GM21515 (cell line): ENCODE data around the gene ZNF839.
"Not testable (repeated sequence)": the region's sequence is repeated elsewhere in the genome, so short reads cannot be mapped to it uniquely, and the experiment has no call there.

Source experiments
- ATAC-seq: cut with Tn5 transposase; IDR thresholded peaks from one replicate; pipeline ENCODE4 v1.9.1; 2021; ENCODE audit not compliant: unreplicated experiment

The ZNF839 gene

DNA sequence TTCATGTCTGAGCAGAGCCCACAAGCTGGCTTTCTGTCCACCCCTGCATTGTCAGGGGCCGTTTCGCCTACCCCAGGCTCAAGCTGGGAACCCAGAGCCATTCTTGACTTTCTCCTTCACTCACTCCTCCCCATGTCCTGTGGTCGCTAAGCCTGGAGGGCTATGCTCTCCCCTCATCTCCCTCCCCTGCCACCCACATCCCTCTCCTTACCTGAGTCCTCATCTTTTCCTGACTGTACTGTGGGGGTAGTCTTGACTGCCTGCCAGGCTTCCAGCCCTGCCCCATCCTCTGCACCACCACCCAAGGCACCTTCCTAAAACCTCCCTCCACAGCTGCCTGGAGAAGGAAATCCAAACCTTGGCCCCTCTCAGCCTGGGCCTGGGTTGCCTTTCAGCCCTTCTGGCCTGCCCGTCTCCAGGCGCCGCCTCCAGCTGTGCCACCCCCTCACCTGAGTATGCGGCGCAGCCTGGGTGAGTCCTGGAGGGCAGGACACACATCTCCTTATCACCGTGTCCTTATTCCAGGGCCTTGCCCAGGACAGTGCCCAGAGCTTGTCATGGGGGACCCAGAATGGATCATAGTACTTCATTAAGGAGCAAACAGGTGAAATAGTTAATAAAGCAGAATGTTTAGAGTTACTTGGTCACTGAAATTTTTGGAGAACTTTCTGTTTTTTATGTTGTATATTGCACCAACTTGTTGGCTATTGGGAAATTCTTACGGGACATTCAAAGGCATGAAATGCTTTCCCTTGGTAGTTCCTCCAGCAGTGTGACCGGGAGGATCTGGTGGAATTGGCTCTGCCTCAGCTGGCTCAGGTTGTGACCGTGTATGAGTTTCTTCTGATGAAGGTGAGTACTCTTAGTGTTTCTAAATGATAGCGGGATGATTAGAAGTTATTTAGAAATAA, 14.5 kb downstream of the ZNF839 start:
- no peak for ATAC-seq

DNA sequence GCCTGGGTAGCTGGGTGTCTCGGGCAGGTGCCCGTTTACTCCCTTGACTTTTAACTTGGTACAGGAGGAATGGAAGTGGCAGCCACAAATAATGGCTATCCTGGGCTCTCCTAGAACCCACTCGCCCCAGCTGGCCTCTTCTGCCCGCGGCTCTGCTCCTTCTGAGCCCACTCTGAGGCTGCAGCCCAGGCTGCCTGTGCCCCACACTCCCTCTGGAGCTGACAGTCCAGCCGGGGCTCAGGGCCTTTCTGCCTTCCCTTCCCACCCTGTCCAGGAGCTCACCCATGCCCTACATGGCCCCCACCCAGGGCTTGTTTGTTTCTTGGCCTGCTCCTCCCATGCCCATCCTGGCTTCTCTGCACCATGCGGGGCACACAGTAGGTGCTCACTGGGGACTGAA, 15.6 kb downstream of the ZNF839 start:
- ATAC-seq: no peak

DNA sequence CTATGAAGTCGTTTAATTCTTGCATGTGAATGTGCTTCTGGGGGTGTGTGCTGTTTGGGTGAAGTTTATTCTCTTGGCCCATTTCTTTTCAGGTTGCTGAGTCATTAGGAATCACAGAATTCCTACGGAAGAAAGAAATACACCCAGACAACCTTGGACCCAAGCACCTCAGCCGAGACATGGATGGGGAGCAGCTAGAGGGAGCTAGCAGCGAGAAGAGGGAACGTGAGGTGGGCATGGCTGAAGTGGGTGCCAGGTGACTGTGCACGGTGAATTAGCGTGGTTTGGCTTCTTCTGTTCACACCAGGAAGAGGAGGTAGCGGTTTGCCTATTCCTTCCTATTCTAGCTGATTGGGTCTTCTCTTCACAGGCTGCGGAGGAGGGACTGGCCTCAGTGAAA, 19.2 kb downstream of the ZNF839 start:
- ATAC-seq: no peak

DNA sequence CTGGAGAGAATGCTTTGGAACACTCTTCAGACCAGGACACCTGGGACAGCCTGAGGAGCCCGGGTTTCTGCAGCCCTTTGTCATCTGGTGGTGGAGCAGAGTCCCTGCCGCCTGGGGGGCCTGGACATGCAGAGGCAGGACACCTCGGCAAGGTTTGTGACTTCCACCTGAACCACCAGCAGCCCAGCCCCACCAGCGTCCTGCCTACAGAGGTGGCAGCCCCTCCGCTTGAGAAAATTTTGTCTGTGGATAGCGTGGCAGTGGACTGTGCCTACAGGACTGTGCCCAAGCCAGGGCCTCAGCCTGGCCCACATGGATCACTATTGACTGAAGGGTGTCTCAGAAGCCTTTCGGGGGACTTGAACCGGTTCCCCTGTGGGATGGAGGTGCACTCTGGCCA, 22.0 kb downstream of the ZNF839 start:
- ATAC-seq: no peak

DNA sequence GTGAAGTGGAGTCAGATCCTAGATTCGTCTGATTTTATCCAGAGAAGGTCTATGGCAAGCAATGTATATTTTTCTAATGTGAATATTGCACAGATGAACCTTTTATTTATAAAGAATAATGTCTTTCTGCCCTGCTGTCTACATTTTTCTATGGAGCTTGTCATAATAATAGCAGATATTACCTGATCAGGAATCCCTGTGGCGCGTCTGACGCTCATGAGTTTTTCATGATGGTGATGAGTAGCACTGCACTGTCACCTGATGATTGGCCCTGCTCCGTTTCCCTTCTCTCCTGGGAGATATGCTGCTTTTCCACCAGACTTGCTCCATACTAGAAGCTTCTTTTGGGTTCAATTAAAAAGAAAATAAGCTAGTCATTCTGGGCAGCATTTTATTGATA, 22.7 kb downstream of the ZNF839 start:
- no peak for ATAC-seq

DNA sequence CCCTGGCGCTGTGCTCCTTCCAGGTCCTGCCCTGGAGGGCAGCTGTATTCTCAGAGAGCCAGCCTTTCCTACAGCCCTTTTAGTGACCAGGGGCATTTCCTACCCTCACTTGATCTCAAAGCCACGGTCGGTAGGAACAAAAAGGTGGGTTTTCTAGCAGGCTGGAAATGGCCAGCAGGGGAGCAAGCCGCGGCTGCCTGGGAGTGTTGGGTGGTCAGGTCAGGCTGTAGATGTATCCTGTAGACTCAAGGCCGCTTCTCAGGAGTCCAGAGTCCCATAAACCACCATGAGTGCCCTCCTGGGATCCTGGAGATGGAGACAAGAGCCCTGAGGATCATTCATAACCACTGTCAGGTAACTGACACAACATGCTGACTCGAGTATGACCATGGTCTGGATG, 24.5 kb downstream of the ZNF839 start:
- no peak for ATAC-seq

DNA sequence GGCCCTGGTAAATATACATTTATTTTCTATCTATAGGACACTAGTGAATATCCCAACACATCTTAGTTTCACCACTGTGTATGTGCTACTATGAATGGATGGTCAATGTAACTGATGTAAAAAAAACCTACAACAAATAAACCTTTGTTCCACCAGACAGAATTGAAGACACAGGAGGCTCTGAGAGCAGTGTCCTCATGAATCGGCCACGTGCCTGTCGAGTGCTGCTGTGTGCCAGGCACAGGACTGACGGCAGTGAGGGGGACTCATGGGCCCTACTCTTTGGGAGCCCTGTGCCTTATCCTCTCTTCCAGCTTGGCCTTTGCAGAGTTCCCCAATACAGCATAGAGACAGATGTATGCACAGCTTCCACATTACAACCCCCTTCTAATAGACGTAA, 24.9 kb downstream of the ZNF839 start:
- ATAC-seq: no peak

DNA sequence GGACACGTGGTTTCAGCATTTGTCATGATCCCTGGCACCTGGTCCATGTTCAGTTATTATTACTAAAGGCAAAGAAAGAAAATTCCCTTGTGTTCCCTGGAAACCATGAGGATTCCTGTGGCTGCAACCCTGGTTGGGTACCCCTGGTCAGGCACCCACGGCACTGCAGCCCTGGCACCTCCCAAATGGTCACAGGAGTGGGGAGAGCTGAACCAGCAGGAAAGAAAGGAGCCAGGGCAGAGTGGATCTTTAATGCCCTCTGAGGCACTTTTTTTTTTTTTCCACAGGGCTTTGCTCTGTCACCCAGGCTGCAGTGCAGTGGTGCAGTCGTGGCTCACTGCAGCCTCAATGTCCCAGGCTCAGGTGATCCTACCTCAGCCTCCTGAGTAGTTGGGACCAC, 25.7 kb downstream of the ZNF839 start:
- no peak for ATAC-seq

DNA sequence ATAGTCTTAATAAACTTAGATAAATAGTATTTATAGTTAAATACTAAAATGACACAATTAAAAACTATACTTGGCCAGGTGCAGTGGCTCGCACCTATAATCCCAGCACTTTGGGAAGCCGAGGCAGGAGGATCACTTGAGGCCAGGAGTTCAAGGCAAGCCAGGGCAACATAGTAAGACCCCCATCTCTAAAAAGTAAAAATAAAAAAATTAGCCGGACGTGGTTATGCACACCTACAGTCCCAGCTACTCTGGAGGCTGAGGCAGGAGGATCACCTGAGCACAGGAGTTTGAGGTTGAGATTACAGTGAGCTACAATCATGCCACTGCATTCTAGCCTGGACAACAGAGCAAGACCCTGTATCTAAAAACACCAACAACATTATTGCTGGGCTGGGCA, 27.1 kb downstream of the ZNF839 start:
- no peak for ATAC-seq

DNA sequence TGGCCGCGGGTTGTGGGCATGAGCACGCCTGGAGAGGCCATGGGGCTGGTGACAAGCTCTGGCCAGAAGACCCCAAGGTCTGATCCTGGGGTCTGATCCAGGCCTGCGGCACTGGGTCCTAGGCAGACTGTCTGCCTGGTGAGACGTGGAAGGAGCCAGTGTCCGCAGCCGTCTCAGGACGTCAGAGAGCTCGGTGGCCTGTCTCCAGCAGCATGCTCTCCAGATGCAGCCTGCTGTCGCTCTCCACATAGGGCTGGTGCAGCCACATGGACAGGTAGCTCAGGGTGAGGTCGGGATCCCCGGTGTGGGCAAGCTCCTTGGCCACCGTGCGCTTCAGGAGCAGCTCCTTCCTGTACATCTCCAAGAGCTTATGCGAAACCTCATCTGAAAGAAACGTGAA, 28.8 kb downstream of the ZNF839 start:
- no peak for ATAC-seq

DNA sequence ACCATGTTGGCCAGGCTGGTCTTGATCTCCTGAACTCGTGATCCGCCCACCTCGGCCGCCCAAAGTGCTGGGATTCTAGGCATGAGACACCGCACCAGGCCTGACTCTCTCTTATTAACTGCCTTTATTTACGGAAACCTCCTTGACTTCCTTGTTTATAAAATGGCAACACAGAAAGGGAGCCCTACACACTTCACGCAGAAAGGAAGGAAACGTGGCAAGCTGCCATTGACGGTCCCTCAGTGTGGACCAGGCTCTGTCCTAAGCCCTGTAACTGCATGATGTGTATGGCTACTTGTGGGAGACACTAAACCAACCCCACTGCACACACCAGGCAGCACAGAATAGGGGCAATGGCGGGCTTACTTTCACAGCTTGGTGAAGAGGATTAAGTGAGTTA, 31.5 kb downstream of the ZNF839 start:
- ATAC-seq: no peak

DNA sequence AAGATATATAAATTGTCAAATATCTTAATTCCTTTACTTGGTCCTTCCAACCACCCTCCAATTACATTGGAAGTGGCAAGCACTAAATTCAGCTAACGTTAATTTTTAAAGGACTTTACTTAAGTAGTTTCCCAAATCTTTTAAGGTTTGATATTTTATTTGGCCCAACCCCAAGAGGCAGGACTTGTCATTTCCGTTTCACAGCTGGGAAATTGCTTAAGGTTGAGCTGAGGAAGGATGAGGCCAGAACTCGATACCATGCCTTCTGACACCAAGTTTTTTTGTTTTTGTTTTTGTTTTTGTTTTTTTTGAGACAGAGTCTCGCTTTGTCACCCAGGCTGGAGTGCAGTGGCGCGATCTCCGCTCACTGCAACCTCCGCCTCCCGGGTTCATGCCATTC, 32.0 kb downstream of the ZNF839 start:
- not testable (repeated sequence) for ATAC-seq

DNA sequence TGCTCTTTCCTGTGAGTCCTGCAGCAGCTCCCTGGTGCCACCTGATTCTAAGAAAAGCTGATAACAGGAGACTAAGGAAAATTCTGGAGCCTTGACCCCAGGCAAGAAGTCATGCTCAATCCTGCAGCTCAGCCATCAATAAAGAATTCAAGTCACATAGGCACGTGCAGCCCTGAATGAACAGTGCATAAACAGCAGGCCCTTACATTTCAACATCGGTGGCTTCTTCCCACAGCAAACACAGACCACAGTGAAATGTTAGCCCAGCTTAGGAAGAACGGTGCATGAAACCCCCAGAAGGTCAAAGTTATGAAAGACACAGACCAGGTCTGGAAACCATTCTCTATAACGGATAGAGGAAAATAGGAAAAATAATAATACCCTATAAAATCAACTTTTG, 32.7 kb downstream of the ZNF839 start:
- ATAC-seq: no peak

DNA sequence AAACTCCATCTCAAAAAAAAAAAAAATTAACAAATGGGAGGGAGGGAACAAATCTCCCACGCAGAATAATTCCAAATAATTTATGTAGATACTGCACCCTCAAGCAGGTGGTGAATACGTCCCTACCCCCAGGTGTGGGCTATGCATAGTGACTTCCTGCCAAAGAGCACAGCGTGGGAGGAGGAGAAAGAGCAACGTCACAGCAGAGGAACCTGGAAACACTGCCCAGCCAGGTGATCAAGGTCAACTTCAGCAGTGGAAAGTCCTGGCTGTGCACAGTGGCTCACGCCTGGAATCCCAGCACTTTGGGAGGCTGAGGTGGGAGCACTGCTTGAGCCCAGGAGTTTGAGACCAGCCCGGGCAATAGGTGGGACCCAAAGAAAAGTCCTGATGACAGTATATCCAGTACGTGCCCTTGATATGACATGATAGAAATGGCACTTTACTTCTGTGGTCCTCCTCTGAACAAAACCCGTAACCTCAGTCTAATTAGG, 33.6 kb downstream of the ZNF839 start:
- no peak for ATAC-seq

DNA sequence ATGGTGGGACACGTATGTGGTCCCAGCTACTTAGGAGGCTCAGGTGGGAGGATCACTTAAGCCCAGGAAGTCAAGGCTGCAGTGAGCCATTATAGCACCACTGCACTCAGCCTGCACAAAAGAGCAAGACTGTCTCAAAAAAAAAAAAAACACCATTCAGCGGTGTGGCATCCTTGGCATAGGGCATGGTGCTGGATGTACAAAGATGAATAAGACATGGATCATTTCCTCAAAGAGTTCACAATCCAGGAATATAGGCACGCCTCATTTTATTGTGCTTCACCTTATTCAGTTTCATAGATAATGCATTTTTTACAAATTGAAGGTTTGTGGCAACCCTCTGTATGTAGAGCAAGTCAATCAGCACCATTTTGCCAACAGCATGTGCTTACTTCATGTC, 36.7 kb downstream of the ZNF839 start:
- ATAC-seq: no peak

DNA sequence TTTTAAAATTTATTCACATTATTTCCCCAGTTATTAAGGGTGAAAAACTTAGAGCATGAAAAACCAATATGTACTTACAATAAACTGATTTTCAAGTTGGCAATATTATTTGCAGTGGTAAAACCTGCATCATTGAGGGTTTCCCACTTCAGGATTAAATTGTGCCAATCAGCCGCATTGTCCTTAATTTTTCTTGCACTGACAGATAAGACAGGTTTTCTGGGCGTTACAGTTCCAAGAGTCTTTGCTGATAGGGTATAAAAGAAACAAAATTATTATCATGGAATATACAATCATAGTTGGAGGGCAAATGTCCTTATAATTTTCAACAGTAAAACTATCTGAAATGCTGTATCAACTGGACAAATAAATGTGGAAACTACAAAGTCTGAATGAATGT, 39.8 kb downstream of the ZNF839 start:
- no peak for ATAC-seq

DNA sequence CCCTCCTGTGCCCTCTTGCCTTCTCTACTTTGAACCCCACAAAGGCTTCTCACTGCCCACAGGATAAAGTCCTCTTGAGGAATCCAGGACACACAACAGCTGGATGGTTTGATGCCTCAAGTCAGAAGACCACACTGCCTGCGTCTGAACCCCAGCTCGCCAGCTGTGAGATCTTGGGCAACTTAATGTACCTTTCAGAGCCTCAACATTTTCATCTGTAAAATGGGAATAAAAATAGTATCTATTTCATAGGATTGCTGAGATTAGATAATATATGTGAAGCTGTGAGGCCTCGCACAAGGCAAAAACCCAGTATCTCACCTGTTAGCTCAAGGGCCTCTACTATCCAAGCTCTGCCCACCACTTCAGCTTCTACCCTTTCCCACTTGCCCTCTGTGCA, 40.8 kb downstream of the ZNF839 start:
- ATAC-seq: no peak

DNA sequence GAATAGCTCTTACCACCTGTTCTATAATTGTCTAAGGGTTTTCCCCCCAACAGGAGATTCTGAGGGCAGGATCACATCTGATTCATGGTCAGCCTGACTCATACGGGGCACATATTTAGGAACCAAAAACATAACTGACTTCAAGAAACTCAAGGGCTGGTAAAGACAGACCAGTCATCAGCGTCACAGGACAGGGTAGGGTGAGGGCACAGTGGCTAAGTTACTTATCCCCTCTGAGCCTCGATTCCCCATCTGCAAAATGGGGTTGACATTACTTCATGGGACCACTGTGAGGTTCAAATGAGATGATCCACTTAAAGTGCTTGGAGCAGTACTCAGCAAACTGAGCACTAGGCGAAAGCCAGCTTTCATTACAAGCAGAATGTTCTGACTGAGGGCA, 42.5 kb downstream of the ZNF839 start:
- ATAC-seq: peak; percentile 19

DNA sequence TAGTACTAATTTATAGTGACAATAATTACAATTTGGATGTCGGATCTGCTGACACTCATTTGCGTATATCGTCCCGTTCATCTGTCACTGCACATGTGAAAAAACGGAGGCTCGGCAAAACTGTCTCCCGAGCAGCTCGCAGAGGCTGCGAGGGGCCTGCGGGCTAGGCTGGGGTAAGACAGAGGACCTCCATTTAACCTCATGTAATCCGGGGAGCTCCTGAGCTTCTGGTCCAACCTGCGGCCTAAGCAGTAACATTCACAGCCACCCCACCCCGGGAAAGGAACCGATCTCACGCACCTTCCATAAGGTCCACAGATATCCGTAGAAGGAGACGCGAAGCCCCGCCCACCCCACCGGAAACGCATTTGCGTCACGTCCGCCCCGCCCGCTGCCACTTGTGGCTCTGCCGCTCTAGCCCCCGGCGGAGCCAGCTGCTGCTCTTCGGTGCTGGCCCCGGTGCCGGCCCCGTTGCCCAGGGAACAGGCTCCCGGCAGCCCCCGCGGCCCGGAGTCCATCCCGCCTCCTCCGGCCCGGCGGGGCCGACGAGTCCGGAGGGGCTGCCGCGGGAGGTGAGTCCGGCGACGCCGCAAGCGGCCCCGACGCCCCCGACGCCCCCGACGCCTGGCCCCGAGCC, 43.1 kb downstream of the ZNF839 start, which contains the start of the genes CINP and TECPR2:
Gene CINP, minus strand, starts transcription at position 346 of the 637 bp plus-strand sequence. Its CDS starts 39 bp downstream, at position 307.
Gene TECPR2, plus strand, starts transcription at position 397 of the 637 bp plus-strand sequence. CDS start 13,781 bp downstream, outside the sequence.
- peak; percentile 93 for ATAC-seq

DNA sequence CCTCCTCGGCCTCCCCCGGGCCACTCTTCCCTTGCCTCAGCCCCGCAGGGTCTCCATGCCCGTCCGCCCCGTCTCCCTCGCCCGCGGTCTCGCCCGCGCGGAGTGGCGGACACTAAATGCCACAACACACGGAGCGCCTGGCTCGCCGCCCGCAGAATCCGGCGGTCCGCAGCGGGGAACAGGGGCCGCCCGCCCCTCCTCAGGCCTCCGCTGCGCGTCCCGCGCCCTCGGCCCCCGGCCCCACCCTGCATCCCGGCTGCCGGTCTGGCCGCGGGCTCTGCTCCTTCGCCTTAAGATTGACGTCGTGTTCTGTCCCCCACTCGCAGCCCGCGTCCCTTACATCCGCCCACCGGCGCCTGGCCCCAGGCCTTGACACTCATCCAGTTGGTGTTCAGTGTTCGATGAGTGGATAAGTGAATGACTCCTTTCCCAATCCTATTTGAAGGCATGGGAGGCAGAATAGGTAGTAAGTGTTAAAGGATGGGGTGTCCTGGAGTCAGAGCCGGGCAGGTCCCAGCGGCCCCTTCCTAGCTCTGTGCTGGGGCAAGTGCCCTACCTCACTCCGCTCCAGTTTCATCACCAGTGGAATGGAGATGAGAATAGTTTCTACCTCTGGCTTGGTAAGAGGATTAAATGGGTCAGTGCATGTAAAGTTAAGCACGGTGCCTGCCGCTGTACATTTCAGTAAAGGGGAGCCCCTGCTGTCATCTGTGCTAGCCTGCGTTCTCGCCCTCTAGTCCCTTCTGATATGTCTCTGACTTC, 43.8 kb downstream of the ZNF839 start:
- ATAC-seq: peak; percentile 22

DNA sequence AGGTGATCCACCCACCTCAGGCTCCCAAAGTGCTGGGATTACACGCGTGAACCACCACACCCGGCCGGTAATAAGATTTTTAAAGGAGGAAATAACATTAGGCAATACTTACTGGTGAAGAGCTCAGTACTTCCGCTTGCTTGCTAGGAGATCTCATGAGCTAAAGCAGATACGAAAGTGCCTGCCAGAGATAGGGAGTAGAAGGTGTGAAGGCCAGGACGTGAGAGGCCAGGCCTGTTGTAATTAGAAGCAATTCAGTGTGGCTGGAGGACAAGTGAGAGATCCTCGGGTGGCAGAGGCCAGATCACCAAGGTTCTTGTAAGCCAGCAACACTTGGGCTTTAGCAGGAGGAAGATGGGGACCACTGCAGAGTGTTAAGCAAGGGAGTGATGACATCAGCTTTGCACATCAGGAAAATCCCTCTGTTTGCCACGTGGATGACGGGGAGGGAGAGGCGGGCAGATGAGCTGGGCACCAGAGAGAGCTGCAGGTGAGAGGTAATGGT, 50.8 kb downstream of the ZNF839 start:
- ATAC-seq: no peak
